NB4 (cell line): ENCODE data around the gene SFMBT2.

Experiments used
- POLR2A ChIP-seq: IDR thresholded peaks from 2 replicates; pipeline ENCODE4 v1.6.1; 2011; ENCODE audit warnings: mild to moderate bottlenecking; ENCODE audit not compliant: insufficient read length; ENCODE audit errors: extremely low read depth
- TF ChIP-seq, protein P1 (sequence below): IDR thresholded peaks from one replicate; pipeline ENCODE4 v1.5.1; 2012; ENCODE audit warnings: low read depth, low read length

DNA sequence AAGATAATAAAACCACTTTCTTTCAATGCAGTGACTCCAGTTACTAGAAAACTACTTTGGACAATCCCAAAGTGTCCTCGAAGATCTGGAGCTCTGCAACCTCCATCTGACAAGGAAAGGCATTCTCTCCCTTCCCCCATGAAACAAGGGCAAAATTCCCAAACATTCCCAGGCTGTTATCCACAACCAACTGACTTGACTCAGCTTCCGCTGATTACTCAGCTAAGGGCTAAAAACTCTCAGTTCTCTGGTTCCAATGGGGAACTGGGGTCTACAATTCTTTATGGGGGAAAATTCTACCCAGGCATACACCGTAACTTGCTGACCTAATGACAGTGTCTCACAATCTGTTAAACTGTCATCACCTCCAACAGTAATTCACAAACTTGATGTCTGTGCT, 48.4 kb downstream of the SFMBT2 start:
- TF ChIP-seq, protein P1, sequence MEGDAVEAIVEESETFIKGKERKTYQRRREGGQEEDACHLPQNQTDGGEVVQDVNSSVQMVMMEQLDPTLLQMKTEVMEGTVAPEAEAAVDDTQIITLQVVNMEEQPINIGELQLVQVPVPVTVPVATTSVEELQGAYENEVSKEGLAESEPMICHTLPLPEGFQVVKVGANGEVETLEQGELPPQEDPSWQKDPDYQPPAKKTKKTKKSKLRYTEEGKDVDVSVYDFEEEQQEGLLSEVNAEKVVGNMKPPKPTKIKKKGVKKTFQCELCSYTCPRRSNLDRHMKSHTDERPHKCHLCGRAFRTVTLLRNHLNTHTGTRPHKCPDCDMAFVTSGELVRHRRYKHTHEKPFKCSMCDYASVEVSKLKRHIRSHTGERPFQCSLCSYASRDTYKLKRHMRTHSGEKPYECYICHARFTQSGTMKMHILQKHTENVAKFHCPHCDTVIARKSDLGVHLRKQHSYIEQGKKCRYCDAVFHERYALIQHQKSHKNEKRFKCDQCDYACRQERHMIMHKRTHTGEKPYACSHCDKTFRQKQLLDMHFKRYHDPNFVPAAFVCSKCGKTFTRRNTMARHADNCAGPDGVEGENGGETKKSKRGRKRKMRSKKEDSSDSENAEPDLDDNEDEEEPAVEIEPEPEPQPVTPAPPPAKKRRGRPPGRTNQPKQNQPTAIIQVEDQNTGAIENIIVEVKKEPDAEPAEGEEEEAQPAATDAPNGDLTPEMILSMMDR: no peak
- no peak for TF ChIP-seq POLR2A
